DMS 273 (cell line): ENCODE data around the gene PTPRQ.
"Not testable (repeated sequence)": the region's sequence is repeated elsewhere in the genome, so short reads cannot be mapped to it uniquely, and the experiment has no call there.

Experiments
- DNase-seq: peaks from one replicate; lab custom pipeline; 2025; ENCODE audit not compliant: unreplicated experiment; lab: John Stamatoyannopoulos, UW

The PTPRQ gene

DNA sequence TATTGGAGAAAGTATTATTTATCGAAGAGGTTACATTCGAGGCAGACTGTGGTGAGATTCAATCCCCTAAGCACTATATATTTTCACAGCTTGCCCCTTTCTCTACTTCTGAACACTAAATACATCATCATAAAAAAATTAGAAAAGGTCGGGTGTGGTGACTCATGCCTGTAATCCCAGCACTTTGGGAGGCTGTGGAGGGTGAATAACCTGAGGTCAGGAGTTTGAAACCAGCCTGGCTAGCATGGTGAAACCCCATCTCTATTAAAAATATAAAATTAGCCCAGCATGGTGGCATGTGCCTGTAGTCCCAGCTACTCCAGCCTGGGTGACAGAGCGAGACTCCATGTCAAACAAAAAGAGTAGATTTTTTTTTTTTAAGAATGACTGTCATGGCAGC is 192.8 kb downstream of the PTPRQ start:
- DNase-seq = no peak

DNA sequence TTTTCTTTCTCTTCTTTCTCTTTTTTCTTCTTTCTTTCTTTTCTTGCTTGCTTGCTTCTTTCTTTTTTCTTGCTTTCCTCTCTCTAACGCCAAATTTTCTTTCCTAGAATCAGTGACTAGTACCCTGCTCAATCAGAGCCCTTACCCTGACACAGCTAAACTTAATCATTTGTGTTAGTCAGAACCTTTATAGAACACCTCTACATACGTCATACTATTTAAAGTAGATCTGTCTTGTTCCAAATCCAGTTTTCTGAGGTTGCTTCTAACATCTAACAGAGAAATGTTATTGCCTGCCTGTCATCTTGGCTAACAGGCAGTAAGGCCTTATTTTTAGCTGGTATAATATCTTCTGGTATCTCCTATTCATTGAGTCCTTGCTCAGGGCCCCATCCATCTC is 197.9 kb downstream of the PTPRQ start:
- DNase-seq = no peak

DNA sequence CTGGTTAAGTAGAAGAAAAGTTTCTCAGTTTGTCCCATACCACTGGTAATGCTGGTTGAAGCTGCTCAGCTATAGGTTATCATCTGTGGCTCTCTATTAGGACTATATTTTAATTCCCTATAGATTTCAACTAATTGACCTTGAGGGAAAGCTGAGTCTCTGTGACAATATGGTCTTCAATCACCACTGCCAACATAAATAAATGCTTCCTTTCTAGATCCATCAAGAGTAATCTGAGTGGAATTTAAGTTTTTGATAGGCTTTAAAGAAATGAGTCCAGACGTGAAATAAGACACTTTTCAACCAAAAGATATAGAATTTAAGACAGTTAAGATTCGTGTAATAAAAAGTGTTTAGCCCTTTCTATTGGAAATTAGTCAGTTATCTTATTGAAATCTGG is 199.9 kb downstream of the PTPRQ start:
- DNase-seq = no peak

DNA sequence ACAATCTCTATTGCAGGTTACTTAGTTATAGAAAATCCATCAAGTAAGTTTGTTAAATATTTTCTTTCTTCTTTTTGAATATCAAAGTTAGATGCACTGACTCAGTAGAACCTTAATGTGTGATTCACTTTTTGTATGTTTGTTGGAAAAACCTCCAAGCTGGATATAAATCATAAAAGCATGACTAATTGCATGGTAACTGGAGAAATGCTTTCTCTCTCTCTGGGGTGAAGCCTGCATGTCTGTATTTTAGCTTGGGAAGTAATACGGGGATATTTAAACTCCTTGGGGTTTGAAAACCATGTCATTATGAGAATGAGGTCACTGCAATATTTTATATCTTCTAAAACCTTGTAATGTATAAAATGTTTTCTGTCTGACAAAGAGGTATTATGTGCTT is 204.8 kb downstream of the PTPRQ start:
- no peak for DNase-seq

DNA sequence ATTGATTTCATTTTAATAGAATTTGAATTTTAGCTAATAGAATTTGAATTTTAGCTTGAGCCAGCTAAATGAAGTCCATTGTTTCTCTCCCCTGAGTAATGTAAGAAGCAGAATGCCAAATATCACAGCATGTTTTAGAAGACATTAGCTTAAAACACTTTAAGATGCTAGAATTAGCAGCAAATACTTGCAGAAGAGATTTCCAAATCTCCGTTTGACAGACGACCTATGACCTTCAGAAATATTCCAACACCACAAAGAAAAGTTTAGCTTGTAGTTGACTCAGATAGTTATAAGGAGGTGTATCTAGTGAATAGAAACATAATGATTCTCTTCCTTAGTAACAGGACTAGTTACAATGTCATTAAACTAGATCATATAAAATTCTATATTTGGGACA is 211.7 kb downstream of the PTPRQ start:
- no peak for DNase-seq

DNA sequence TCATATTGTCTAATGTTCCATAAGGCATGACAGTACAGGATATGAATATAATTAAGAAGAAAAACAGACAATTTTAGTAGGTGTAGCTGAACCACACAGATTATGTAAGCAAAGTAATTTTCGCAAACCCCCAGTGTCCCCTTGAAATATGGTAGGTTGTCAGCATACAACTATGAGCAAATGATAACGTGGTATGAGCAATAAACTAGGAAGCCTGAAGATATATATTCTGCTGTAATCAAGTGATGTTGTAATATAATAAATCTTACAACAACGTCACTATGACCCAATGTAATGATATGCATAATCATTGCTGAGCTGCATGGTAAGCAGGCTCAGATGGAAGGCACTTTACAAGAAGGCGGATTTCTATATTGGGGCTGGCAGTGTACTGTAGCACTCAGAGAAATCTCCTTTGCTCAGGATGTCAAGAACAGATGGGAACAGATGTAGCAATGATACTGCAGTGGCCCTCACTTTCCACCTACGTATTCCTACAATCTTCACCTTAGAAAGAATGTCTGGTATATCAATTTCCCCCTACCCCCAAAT is 215.6 kb downstream of the PTPRQ start:
- no peak for DNase-seq

DNA sequence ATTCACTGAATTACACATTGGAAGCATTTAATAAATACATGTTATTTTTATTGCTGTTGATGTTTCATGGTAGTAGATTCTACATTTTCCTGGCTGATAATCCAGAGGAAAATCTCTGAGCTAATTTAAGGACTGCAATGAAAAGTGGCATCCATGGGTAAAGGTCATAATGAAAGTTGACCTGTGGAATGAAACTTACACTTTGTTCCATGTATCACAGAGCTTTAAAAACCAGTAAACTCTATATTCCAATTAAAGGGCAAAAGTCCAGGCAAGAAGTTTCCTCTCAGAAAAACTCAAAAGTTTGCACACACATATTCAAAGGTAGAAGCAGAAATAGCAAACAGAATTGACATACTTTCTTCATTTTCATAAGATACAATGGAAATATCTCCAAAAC is 218.6 kb downstream of the PTPRQ start:
- DNase-seq = no peak

DNA sequence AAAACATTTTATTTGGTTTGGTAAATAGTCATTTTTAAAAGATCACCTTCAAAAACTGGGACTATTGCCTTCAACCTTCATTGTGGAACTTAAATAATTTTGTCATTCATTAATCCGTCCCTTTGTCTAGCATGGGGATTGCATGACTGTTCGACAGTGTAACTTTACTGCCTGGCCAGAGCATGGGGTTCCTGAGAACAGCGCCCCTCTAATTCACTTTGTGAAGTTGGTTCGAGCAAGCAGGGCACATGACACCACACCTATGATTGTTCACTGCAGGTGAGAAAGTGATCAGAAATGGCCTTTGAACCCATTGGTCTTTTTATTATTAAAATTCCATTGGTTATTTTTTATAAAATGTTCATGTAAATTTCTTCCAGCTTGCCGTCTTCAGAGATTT is 226.2 kb downstream of the PTPRQ start:
- no peak for DNase-seq

DNA sequence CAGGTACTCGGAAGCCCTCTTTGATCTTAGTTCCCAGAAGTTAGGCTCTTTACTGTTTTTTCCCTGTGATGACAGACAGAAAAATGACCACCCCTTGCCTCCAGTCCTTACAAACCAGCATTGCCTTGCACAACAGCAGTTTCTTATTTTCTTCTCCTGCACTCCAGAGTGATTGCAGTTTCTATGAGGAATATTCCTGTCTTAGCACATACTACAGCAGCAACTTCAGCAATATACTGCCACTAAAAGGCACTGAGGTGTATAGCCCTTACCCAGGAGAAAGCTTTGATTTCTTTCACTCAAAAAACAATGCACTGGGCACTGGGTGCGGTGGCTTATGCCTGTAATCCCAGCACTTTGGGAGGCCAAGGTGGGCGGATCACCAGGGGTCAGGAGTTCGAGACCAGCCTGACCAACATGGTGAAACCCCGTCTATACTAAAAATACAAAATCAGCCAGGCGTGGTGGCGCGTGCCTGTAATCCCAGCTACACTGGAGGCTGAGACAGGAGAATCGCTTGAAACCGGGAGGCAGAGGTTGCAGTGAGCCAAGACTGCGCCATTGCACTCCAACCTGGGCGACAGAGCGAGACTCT is 232.1 kb downstream of the PTPRQ start:
- DNase-seq = not testable (repeated sequence)

DNA sequence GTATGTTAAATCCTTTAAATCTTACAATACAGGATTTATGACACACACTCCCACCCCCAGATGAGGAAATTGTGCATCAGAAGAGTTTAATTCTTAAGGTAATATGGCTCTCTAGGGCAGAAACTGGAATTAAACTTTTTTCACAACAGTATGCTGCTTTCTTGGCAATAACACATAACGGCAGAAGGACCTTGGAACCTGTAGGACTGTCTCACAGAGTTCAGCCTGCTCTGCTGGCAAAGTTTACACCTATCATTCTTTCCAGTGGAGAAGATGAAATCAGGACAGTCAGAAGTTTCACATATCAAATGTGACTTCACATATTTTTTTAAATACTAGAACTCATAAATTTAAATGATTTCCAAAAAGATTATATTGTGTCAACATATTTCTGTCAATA is 232.8 kb downstream of the PTPRQ start:
- DNase-seq = no peak

DNA sequence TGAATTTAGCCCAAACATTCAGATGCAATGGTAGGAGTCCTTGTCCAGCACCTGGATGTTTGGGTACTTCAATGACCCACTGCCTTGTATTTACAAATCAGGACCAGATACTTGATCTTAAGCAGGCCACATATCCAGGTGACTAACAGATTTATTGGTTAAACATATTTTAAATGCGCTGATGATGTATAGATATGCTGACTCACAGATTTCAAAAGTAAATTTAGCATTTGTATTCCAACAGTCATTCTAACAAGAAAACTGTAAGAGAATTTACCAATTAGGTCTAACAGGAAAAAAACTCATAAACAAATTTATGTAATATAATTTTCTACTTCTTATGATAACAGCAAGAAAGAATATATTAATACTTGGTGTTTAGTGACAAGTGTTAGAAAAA is 234.0 kb downstream of the PTPRQ start:
- no peak for DNase-seq

DNA sequence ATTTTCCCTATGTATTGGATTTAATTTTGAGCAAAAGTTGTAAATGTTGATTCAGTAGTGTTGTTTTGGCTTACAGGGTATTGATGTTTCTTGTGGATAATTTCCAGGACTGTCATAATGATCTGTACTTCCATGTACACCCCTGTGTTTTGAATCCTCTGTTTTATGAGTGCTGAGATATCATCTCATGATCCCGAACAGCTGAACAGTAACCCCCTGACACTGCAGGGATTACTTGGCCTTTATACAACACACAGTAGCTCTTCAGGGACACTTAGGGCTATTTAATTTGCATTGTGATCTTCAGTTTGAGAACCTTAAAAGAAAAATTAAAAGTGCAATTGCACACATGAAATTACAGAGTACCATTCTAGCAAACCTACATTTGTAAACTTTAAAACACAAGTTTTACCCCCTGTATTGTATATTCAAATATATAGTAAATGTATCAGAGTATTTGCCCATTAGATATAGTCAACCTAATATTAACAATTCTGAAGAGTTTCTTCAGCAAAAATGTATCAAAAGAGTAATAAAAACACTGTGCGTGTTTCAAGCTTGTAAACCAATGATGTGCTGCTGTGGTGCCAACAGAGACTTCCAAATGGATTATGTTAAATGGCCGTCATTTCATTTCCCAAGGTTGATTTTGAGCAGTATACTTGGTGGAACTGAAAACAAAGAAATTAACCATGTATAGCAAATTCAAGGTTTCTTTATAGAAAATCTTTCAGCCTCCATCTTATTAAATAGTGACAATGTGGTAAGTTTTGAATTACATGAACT is 235.5 kb downstream of the PTPRQ start:
- DNase-seq = no peak

DNA sequence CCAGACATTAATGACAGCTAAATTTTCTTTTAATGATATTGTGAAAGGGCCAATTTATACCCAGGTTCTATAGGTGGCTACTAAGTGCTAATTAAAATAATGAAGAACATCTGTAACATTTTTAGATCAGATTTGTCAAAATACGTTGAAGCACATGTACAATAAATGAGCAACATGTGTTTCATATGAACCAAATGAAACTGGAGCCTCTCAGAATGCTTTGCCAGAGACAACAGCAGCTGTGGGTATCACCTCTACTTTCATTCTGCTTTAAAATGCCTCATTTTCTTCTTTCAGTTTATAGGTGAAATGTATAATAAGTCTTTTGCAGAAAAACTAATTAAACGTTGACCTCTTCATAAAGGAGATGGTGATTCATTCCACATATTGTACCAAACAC is 237.3 kb downstream of the PTPRQ start:
- peak; percentile 23 for DNase-seq

DNA sequence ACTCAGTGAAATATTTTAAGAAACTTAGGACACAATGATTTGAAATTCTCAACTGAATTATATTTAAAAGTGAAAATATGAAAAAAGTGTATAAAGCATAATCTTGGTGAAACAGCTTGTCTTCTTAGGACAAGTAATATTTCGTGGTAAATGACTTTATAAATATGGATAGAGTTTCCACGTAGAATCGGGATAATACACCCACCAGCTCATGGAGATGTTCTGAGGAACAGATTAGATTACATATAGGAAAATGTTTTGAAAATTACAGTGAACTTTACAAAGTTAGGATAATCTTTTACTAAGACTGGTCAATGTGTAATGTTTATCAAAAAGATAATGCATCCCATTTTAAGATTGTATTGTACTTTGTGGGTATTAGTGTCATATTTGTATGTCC is 237.8 kb downstream of the PTPRQ start:
- no peak for DNase-seq

DNA sequence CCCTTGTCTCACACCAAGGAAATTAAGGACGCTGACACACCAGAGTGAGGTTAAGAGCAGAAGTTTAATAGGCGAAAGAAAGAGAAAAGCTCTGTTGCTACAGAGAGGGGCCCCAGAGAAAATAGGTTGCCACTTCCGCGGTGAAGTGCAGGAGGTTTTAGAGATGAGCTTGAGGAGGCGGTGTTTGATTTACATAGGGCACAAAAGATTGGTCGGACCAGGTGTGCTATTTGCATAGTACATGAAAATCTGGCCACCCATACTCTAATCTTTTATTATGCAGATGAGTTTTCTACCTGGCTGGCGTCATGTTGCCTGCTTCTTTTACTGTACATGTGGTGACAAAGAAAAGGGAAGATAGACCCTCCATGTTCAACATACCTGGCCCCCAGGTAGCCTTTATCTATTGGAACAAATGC is 240.1 kb downstream of the PTPRQ start:
- DNase-seq = no peak

DNA sequence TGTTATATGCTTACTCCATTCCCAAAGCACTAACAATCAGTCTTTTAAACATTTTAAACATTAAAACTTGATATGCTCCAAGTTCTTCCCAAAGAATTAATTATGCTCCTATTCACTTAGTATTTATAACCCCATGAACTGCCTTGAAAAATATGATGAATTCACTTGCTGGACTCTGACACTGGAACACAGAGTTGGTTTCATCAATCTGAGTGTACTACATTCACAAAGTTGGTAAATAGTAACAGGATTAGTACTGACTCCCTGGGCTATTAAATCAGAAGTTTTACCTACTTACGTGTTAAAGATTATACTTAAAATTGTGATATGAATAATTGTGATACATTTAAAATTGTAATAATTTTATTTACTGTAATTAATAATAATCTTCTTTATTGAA is 246.1 kb downstream of the PTPRQ start:
- DNase-seq = no peak

DNA sequence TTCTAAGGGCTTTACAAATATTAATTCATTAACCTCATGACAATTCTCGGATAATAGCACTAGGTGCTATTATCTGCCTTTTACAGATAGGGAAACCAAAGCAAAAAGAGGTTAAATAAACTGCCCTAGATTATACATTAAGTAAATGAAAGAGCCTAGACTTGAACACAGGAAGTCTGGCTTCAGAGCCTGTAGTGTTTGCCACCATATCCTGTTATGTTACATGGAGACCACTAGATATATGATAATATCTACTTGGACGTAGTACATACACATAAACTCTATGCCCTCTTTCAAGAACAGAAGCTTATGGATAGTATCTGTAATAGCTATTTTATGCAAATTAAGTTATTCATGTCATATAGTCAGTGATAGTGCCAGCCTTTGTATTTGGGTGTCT is 246.5 kb downstream of the PTPRQ start:
- DNase-seq = no peak

DNA sequence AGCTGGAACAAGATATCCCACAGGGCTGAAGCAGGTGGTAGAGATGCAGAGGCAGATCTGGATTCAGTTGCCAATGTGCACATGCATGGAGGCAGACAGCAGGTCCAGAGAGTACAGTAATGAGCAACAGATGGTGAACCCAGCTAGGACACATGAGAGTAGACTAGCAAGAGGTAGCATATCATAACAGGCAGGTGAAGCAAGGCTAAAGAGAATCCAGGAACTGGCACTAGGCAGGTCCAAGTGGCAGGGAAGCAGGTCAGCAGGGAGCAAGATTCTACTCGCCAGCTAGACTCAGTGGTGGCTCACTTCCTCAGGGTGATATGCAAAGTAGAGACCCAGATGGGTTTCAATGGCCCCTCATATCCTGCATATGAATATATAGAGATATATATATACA is 248.1 kb downstream of the PTPRQ start:
- peak; percentile 90 for DNase-seq

DNA sequence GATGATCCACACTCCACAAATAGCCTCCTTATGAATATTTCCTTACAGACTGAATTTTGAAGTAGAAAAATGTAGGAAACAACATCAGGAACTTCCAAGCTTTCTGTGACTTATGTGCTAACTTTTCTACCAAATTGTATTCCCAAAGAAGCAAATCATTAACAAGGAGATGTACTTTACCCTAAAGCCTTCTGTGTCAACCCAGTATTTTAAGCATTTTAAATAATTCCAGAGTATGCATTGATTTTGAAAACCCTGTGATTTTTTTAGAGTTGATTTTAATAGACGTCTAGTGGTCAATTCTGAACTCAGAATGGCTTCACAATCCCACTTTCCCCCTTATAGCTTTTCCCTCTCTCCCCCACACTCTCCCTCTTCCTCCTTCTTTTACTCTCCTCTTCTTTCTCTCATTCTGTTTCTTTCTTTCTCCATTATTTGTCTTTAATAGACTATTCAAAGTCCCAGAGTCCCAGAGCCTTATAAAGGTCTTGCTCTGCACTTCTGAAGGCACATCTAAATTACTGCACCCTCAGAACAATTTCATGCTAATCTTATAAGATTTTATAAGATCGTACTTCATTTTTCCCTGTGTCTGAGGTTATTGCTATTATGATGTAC is 253.3 kb downstream of the PTPRQ start:
- DNase-seq = no peak

DNA sequence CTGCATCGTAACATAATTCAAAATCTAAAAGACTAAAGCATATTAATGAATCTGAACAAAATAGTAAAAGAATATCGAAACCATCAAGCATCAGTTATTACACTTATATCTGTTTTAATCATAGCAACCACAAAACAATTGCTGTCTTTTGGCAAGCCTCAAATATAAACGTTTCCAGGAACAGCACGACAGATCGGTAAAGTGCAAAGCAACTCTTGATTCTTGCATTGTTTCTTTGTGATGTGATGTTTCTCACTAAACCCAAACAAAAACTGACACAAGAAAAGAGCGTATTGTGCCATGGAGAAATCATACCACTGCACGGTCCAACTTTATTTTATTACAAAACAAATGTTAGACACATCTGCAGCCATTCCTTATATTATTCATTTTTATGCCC is 254.2 kb downstream of the PTPRQ start:
- DNase-seq = no peak

DNA sequence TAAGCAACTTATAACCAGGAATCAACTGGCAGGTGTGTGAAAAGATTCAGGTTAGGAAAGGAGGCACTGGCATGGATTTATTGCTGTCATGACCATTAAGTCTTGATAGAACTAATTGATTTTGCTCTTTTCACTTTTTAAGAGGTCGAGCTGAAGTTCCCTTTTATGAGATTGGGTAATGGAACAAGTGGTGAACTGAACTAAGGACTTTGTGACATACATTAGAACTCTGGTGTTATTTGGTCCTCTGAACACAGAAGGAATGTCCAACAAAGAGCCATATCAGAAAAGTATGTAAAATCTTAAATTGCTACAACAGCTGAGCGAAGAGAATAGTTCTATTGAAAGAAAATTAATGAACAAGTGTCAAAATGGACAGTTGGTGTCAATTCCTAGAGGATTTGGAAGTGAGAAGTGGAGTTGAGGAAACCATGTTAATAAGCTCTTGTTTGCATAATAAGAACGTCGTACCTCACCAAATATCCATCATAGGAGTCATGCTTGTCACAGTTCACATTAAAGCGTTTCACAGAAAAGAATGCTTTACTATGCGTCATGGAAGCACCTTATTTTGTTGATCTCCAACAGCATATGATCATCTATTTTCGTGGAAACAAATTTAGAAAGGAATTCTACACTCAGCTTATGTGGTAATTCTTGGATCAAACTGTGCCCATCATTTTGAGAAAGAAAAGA is 255.0 kb downstream of the PTPRQ start:
- no peak for DNase-seq

DNA sequence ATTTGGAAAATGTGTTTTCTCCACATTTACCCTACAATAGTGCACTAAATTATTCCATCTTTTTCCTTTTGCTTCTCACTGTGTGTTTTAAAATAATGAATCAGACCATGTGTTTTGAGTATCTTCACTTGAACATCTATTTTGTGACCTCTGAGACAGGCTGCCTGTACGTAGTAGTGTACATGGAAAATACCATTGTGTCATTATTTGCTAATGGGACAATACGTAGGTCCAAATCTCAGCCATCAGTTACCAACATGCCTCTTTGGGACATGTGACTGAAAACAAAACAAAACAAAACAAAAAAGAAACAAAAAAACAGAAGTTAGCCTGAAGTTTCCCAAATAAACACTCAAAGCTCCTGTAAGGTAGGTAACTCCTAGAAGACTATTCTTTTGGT is 256.3 kb downstream of the PTPRQ start:
- DNase-seq = no peak
